ENCODE measurements around the gene ZBTB33. TPM values are rescaled to one million over a fixed set of nuclear protein-coding genes. Genes with fewer than 3 reads are reported as not detected.

The ZBTB33 gene
- total and polyA plus RNA-seq, 2 of the 13 experiments (the other 11 are each of a cell fraction or from before 2014, with no cell fraction given): 6.5 to 20.2 TPM

DNA sequence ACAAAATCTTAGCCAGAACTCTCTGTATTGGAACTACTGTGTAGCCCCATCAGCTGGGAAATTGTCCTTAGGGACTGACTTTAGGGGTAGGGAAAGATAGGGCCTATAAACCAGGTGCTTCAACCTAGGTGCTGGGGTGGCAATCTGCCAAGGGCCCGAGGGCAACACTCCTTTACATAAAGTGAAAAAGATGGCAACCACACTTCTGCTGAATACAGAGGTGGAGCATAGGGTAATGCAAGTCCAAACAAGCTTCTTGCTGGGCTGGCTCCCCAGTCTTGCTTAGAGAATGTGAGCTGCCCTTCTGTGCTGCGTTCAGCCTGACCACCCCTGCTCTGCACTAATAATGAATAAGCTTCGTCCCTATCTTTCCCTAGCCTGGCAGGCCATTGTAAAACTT is 9.8 kb downstream of the ZBTB33 start:
- no peaks in the 10 kb centered on the region for H4K20me1 ChIP-seq (ENCODE audit: insufficient read depth, low read length)
- H3K4me1 ChIP-seq (ENCODE audit: insufficient read depth, low read length): no peaks in the 10 kb centered on the region
- no peaks in the 10 kb centered on the region for H3K27me3 ChIP-seq (ENCODE audit: control insufficient read depth in 1 of 2, insufficient read depth in 2 of 2, low read length in 2 of 2)
- no peak overlapping the region for H3K27ac ChIP-seq (ENCODE audit: extremely low read length, insufficient read depth, low read length)
- no TSS peak for BruUV-seq (replicated peaks)
- CTCF ChIA-PET (ENCODE audit: low intra/inter-chr PET ratio, low total read pairs): no interaction called here
- FAIRE-seq: no peak
- 100% methylated on average over 1 of the region's 3 CpGs for WGBS (ENCODE audit: low lambda C conversion rate)
- H3K9ac ChIP-seq (ENCODE audit: insufficient read depth, low read depth, low read length): no peak overlapping the region
- no peak overlapping the region for H3K4me3 ChIP-seq (replicated peaks in 1 of 3; ENCODE audit: insufficient read depth in 1 of 3, low read depth in 2 of 3, low read length in 3 of 3)
- no peaks in the 10 kb centered on the region for H3K36me3 ChIP-seq (replicated peaks in 1 of 2; ENCODE audit: control insufficient read depth in 1 of 2, insufficient read depth in 2 of 2, low read length in 2 of 2)
- intact Hi-C loops (cut with micrococcal nuclease; ENCODE audit: unreplicated experiment): no loop called here
- H2AFZ ChIP-seq (ENCODE audit: low read length): no peak overlapping the region
- ATAC-seq: 0 out of 3 replicates have a peak, but pooled peaks have one; percentile 29
- H3K9me3 ChIP-seq (ENCODE audit: low read length): no peaks in the 10 kb centered on the region
- in situ Hi-C loops (cut with HindIII; ENCODE audit: extremely low pct_ligation_motif_present, low pct_unique_long_range_greater_than_20kb): no loop called here
- POLR2A ChIA-PET: no interaction called here
- H3K4me2 ChIP-seq (ENCODE audit: low read depth, low read length): no peak overlapping the region
- H3K79me2 ChIP-seq (ENCODE audit: insufficient read depth, low read length): no peaks in the 10 kb centered on the region
- no peak for DNase-seq (ENCODE audit: low spot score)
- TF ChIP-seq ZNF441 (CRISPR knock-in tag; IDR thresholded peaks at IDR 0.05; ENCODE audit: borderline replicate concordance) (no peak), HNF4A (CRISPR knock-in tag; IDR thresholded peaks at IDR 0.05) (no peak), ASH2L (IDR thresholded peaks at IDR 0.05; ENCODE audit: insufficient read length, low read depth, low read length) (no peak), ZMYM4 (CRISPR knock-in tag; IDR thresholded peaks at IDR 0.05) (no peak), ZNF513 (CRISPR knock-in tag; conservative IDR thresholded peaks at IDR 0.05) (no peak), ZNF672 (CRISPR knock-in tag; IDR thresholded peaks at IDR 0.05) (no peak), RNF2 (conservative IDR thresholded peaks at IDR 0.05; ENCODE audit: low read depth) (no peak), RFXAP (CRISPR knock-in tag; IDR thresholded peaks at IDR 0.05; ENCODE audit: borderline replicate concordance) (no peak), ZNF263 (CRISPR knock-in tag; IDR thresholded peaks at IDR 0.05) (no peak), KDM6A (CRISPR knock-in tag; IDR thresholded peaks at IDR 0.05; ENCODE audit: low read depth) (no peak), ELF1 (CRISPR knock-in tag; IDR thresholded peaks at IDR 0.05) (no peak), ZBTB46 (CRISPR knock-in tag; IDR thresholded peaks at IDR 0.05; ENCODE audit: borderline replicate concordance) (no peak)
- TF ChIP-seq, protein P1, sequence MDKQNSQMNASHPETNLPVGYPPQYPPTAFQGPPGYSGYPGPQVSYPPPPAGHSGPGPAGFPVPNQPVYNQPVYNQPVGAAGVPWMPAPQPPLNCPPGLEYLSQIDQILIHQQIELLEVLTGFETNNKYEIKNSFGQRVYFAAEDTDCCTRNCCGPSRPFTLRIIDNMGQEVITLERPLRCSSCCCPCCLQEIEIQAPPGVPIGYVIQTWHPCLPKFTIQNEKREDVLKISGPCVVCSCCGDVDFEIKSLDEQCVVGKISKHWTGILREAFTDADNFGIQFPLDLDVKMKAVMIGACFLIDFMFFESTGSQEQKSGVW (CRISPR knock-in tag; IDR thresholded peaks at IDR 0.05; ENCODE audit: borderline replicate concordance): no peak

All from HepG2 (cell line).